Activated gamma-delta T cell treated with anti-CD3 and anti-CD28 coated beads, Interleukin-2, amount 50 U/mL, for 16 hours (primary cell): ENCODE data around the gene PEX16.

ENCODE experiments used
- DNase-seq: peaks from one replicate; pipeline ENCODE4 v3.0.0-alpha.2; 2020; ENCODE audit warnings: low read depth

Gene PEX16

DNA sequence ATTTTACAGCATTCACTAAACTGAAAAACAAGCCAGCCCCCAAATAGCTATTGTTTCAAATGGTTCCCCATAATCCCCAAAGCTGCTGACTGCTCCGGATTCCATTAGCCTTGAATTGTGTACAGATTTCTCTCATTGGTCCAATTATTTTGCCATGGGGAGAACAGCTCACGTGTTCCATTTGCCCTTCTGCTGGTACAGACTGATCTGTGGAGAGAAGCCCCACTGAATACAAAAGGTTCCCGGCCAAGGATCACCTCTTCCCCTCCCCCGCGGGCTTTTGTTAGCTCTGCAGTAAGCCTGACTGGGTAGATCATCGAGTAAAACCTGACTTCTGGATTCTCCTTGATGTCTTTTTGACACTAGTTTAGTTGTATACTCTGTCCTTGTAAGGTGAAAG is 41.3 kb downstream of the PEX16 start:
- no peak for DNase-seq

DNA sequence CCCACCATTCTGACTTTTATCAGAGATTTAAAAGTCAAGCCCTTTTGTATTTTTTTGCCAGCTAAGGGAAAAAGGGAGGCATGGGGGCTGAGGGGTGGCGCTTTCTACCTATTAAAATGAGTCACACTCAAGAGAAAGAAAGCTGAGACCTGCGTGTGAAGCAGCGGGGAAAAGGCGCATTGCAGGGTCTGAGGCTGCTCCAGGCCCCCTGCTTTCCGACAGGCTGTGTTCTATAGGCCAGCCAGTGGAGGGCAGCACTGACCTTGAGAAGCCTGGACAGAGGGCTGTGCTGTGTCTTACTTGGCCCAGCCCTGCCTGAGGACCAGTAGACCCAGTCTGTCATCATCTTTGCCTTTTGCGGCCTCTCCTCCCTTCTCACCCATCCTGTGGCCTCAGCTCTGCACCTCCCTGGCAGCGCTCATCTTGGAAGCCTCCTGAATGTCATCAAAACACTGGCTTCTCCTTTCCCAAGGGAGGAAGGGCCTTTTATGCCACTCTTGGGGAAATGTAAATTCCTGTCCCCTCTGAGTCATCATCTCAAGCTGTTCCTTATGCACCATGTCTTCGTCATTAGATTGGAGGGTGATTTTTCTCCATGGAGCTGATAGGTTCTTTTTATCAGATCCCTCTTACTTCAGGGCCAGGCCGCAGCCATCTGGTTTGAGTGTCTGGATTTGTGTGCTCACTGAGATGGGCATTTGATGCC is 44.9 kb downstream of the PEX16 start:
- no peak for DNase-seq

DNA sequence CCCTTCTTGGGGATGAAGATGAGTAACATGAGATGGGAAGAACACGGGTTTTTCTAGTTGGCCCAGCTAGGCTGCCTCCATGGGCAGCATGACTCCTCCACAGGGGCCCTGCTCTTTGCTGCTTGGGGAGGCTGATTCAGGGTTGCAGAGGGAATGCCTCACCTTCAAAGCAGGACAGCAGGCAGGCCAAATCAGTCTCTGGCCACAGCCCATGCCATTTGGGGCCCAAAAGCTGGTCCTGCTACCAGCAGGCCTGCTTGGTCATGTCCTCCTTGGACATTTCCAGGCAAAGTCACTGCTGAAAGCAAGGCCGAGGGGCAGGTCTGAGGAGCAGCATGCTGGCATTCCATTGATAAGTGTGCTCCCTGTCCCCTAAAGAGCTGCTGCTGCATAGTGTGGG is 46.0 kb downstream of the PEX16 start:
- no peak for DNase-seq

DNA sequence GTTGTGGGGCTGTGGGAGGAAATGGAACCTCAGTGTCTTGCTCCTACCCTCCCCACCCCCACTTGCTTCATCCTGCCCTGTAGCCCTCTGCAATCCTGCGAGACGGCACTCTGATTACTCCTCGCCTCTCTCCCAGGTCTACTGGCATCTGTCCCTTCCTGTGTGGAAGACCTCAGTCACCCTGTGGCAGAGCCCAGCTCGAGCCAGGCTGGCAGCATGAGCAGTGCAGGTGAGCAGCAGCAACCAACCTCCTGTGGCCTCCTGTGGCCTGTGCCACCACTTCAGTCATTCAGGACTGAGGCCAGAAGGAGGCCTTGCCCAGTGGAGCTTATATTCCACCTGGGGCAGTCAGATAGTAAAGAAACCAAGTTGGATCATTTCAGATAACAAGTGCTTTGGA is 47.0 kb downstream of the PEX16 start:
- DNase-seq: no peak

DNA sequence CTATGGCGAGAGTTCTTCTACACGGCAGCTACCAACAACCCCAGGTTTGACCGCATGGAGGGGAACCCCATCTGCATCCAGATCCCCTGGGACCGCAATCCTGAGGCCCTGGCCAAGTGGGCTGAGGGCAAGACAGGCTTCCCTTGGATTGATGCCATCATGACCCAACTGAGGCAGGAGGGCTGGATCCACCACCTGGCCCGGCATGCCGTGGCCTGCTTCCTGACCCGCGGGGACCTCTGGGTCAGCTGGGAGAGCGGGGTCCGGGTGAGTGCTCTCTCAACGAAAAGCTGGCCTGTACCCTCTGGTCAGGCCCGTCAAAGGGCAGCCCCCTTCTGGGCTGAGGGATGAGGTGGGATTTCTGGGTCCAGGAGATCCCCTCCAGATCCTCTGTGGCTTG is 48.1 kb downstream of the PEX16 start:
- no peak for DNase-seq

DNA sequence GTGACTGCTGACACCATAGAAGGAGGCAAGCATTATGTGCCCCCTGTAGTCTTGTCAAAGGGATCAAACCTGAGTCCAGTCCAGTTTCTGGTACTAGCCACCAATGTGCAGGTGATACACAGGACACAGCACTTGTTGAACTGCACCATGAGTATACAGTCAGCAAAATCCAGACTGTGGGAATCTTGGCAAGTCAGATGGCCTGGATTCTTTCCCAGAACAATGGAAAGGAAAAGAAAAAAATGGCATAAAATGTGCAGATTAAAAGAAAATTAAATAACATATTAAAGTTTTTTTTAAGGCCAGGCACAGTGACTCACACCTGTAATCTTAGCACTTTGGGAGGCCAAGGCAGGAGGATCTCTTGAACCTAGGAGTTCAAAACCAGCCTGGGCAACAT is 53.6 kb downstream of the PEX16 start:
- DNase-seq: no peak

DNA sequence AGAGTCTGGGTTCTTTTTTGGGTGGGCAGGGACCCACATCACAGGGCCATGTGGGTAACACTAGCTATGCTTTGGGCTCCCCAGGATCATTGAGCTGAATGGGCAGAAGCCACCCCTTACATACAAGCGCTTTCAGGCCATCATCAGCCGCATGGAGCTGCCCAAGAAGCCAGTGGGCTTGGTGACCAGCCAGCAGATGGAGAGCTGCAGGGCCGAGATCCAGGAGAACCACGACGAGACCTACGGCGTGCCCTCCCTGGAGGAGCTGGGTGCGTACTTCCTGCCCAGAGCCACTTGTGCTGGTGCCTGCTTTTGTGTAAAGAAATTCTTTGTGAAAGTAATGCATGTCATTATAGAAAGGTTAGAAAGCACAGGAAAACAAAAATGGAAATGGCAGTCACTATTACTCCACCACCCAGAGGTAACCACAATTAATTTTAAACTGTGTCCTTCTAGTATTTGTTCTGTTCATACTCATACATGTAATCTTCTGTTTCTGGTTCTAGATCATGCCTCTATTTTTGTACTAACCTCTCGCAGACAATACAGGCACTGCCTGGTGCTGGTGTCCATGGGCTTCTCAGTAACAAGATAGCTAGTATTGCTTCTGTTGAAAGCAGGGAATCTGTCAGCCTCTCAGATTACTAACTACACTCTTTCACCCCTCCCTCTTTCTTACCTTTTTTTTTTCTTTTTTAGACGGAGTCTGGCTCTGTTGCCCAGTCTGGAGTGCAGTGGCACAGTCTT is 56.7 kb downstream of the PEX16 start:
- DNase-seq: no peak

DNA sequence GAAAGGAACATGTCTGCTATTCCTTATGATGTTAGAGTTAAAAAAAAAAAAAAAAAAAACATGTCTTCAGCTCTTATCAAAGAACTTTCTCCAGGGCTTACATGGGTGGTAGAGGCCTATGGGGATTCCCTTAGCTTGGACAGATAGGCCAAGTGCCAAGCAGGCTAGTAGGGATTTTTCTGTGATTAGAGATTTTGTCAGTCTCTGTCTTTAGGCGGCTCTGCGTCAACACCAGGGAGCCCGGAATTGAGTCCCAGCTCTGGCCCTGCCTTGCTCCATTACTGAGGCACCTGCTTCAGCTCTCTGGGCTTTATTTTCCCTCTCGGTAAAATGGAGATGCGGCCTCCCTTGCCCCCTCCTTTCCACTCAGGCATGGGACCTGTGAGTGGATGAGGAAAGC is 57.3 kb downstream of the PEX16 start:
- DNase-seq: no peak
